HepG2 (cell line): Measurements from ENCODE around the gene CFAP300. TPM values are rescaled to one million over a fixed set of nuclear protein-coding genes. Genes with fewer than 3 reads are reported as not detected.

Source experiments
- ATAC-seq: fragments of 200-7000 bp; cut with Tn5 transposase; 3 replicates; pipeline ENCODE4 v1.9.1; 2020; ENCODE audit warnings: mild to moderate bottlenecking, moderate library complexity
- BruUV-seq: library from RNA; stranded (reverse); fragments of 400-500 nt; replicated peaks from 2 replicates; lab custom pipeline; 2021; lab: Mats Ljungman, UMichigan
- CTCF ChIA-PET: fragments of 300-600 bp; formaldehyde crosslinking; extraction: SDS; loops from one replicate; lab custom pipeline; 2021; ENCODE audit warnings: low total read pairs, inconsistent platforms, low intra/inter-chr PET ratio; lab: Yijun Ruan, JAX
- POLR2A ChIA-PET: fragments of 350-600 bp; sonication (Branson Sonifier 250); formaldehyde crosslinking; loops from one replicate; lab custom pipeline; 2020; ENCODE audit warnings: antibody characterized with exemption, inconsistent platforms; lab: Yijun Ruan, JAX
- DNase-seq: peaks from one replicate; pipeline ENCODE4 v3.0.0-alpha.2; 2015; ENCODE audit warnings: low spot score
- FAIRE-seq: peaks from 3 replicates; lab custom pipeline; 2011; peaks lifted over from hg19 to GRCh38; lab: Jason Lieb, UNC
- H2AFZ ChIP-seq: one replicate; pipeline ENCODE4 v1.6.1; 2011; ENCODE audit warnings: low read length, inconsistent platforms
- H3K27ac ChIP-seq: fragments of 300-600 bp; 3 replicates; pipeline ENCODE4 v1.8.0; 2011; ENCODE audit warnings: mixed run types, mild to moderate bottlenecking, mixed read lengths, low read length, inconsistent platforms; ENCODE audit not compliant: insufficient read depth; ENCODE audit errors: extremely low read length
- H3K27me3 ChIP-seq, 2 experiments: fragments of 200-600 bp in 1 of 2; 2 replicates in 1 of 2; 3 replicates in 1 of 2; pipeline versions ENCODE4 v1.6.0 to v1.8.0; 2011; ENCODE audit warnings: low read length in 2 of 2, mild to moderate bottlenecking in 2 of 2, moderate library complexity in 2 of 2, inconsistent platforms in 1 of 2; ENCODE audit not compliant: insufficient read depth in 2 of 2, control insufficient read depth in 1 of 2
- H3K36me3 ChIP-seq, 2 experiments: fragments of 200-600 bp in 1 of 2; replicated peaks in 1 of 2; 2 replicates in 1 of 2; 3 replicates in 1 of 2; pipeline versions ENCODE4 v1.5.1 to v1.8.0; 2011; ENCODE audit warnings: low read length in 2 of 2, inconsistent platforms in 1 of 2; ENCODE audit not compliant: insufficient read depth in 2 of 2, control insufficient read depth in 1 of 2
- H3K4me1 ChIP-seq: 2 replicates; pipeline ENCODE4 v1.5.1; 2012; ENCODE audit warnings: low read length, inconsistent platforms; ENCODE audit not compliant: insufficient read depth
- H3K4me2 ChIP-seq: 2 replicates; pipeline ENCODE4 v1.6.0; 2011; ENCODE audit warnings: low read depth, low read length, inconsistent platforms
- H3K4me3 ChIP-seq, 3 experiments: fragments of 200-600 bp in 1 of 3; sonication (generic), shearing (Covaris generic) in 1 of 3; replicated peaks in 1 of 3; 2 replicates each; pipeline ENCODE4 v1.5.1; 2011 to 2016; ENCODE audit warnings: low read length in 3 of 3, inconsistent platforms in 2 of 3, low read depth in 2 of 3, mild to moderate bottlenecking in 2 of 3, control low read depth in 1 of 3, mixed read lengths in 1 of 3; ENCODE audit not compliant: insufficient read depth in 1 of 3
- H3K79me2 ChIP-seq: one replicate; pipeline ENCODE4 v1.6.1; 2011; ENCODE audit warnings: low read length, inconsistent platforms; ENCODE audit not compliant: insufficient read depth
- H3K9ac ChIP-seq: 2 replicates; pipeline ENCODE4 v1.6.0; 2011; ENCODE audit warnings: mild to moderate bottlenecking, low read depth, low read length, inconsistent platforms; ENCODE audit not compliant: insufficient read depth
- H3K9me3 ChIP-seq: 2 replicates; pipeline ENCODE4 v1.5.1; 2012; ENCODE audit warnings: mild to moderate bottlenecking, low read length
- H4K20me1 ChIP-seq: 2 replicates; pipeline ENCODE4 v1.6.0; 2011; ENCODE audit warnings: inconsistent platforms, mild to moderate bottlenecking, low read length, moderate library complexity; ENCODE audit not compliant: insufficient read depth
- HDAC1 ChIP-seq: sonication (generic); formaldehyde crosslinking; IDR thresholded peaks from 2 replicates; pipeline ENCODE4 v1.5.1; 2020; ENCODE audit warnings: mild to moderate bottlenecking, missing genetic modification reagents
- RXRA ChIP-seq: sonication (generic); formaldehyde crosslinking; IDR thresholded peaks from 2 replicates; pipeline ENCODE4 v1.5.1; 2020; ENCODE audit warnings: missing genetic modification reagents
- SETDB1 ChIP-seq: sonication (generic); formaldehyde crosslinking; IDR thresholded peaks from 2 replicates; pipeline ENCODE4 v1.5.1; 2020; ENCODE audit warnings: missing genetic modification reagents, mild to moderate bottlenecking, borderline replicate concordance
- SP5 ChIP-seq: IDR thresholded peaks from 2 replicates; pipeline ENCODE4 v1.6.1; 2016; ENCODE audit warnings: low read depth, borderline replicate concordance
- ZFY ChIP-seq: sonication (generic); formaldehyde crosslinking; IDR thresholded peaks from 2 replicates; pipeline ENCODE4 v1.4.0; 2020; ENCODE audit warnings: missing genetic modification reagents
- ZNF383 ChIP-seq: sonication (generic); formaldehyde crosslinking; IDR thresholded peaks from 2 replicates; pipeline ENCODE4 v1.4.0; 2020; ENCODE audit warnings: missing genetic modification reagents, mild to moderate bottlenecking, borderline replicate concordance
- ZNF773 ChIP-seq: sonication (generic); formaldehyde crosslinking; IDR thresholded peaks from 2 replicates; pipeline ENCODE4 v1.4.0; 2020; ENCODE audit warnings: missing genetic modification reagents, borderline replicate concordance
- WGBS: methylation state at CpG from one replicate; pipeline ENCODE4 v1.1.6; 2017; ENCODE audit warnings: low lambda C conversion rate; 5-methylcytosine and 5-hydroxymethylcytosine counted together
- in situ Hi-C: cut with HindIII; loops from 2 replicates; pipeline ENCODE4 v1.10.0; 2017; ENCODE audit warnings: low pct_unique_long_range_greater_than_20kb; ENCODE audit not compliant: extremely low pct_ligation_motif_present
- intact Hi-C: fragments of 100-400 bp; cut with micrococcal nuclease; formaldehyde crosslinking; loops from one replicate; pipeline ENCODE4 v1.10.0; 2022; ENCODE audit not compliant: unreplicated experiment
- polyA plus RNA-seq, 8 experiments: library from polyadenylated mRNA; depleted of rRNA in 3 of 8; stranded (reverse) in 7 of 8; unstranded in 1 of 8; fragments of >200 nt; fragmentation: Illumina TruSeq in 4 of 8; extraction: Trizol in 4 of 8; gene quantifications; 2 replicates each; pipeline versions ENCODE4 v1.2.1 to v1.2.3, GENCODE V29; 2011 to 2016; ENCODE audit warnings: low read depth in 4 of 8, missing spikeins in 1 of 8, mixed read lengths in 1 of 8; ENCODE audit not compliant: insufficient read depth in 1 of 8
- total RNA-seq, 5 experiments: library from RNA; depleted of rRNA; stranded (reverse); fragments of >200 nt; fragmentation: Illumina TruSeq; extraction: Trizol; gene quantifications; 2 replicates each; pipeline ENCODE4 v1.2.3, GENCODE V29; 2016; ENCODE audit warnings: low read depth in 1 of 5
- TF ChIP-seq, protein P1 (sequence below): sonication (generic); formaldehyde crosslinking; IDR thresholded peaks from 2 replicates; pipeline ENCODE4 v1.8.0; 2022; ENCODE audit warnings: missing genetic modification reagents, mild to moderate bottlenecking, moderate library complexity, borderline replicate concordance
- TF ChIP-seq, protein P2 (sequence below): sonication (generic); formaldehyde crosslinking; IDR thresholded peaks from 2 replicates; pipeline ENCODE4 v1.5.1; 2020; ENCODE audit warnings: missing genetic modification reagents, mild to moderate bottlenecking, borderline replicate concordance
- TF ChIP-seq, protein P3 (sequence below): sonication (generic); formaldehyde crosslinking; IDR thresholded peaks from 2 replicates; pipeline ENCODE4 v1.9.0; 2022; ENCODE audit warnings: low read depth, missing genetic modification reagents

CFAP300 gene
- total and polyA plus RNA-seq, 2 of the 13 experiments (the other 11 are each of a cell fraction or from before 2014, with no cell fraction given), result not detected

DNA sequence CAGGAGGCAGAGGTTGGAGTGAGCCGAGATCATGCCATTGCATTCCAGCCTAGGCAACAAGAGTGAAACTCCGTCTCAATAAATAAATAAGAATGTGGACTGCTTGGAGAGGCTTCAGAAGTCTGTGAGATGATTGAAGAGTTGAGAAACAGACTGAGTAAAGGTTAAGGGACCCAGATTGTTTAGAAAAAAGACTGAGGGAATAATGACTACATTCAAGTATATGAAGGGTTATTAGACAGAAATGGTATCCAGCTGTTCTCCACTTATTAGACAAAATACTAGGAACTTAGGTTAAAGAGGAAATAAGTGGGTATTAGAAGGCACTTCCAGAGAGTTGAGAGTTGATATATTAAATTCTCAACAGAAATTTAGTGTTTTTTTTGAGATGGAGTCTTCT, 52.5 kb downstream of the CFAP300 start:
- H3K79me2 ChIP-seq, result no peaks in the 10 kb centered on the region
- no TSS peak for BruUV-seq
- H3K9ac ChIP-seq, result no peak overlapping the region
- in situ Hi-C loops (no loop called here), intact Hi-C loops (no loop called here)
- H3K4me1 ChIP-seq, result no peaks in the 10 kb centered on the region
- POLR2A ChIA-PET, result interaction anchor here (0.8 kb wide), 1 partner anchor 10 kb away, joined by 3 read pairs; no protein-coding TSS in a partner anchor
- no peak for DNase-seq
- FAIRE-seq, result no peak
- CTCF ChIA-PET, result no interaction called here
- TF ChIP-seq ZNF773 (CRISPR knock-in tag), result no peak
- no peak for TF ChIP-seq HDAC1 (CRISPR knock-in tag)
- no peak for TF ChIP-seq RXRA
- no peak for TF ChIP-seq SETDB1 (CRISPR knock-in tag)
- TF ChIP-seq, protein P1, sequence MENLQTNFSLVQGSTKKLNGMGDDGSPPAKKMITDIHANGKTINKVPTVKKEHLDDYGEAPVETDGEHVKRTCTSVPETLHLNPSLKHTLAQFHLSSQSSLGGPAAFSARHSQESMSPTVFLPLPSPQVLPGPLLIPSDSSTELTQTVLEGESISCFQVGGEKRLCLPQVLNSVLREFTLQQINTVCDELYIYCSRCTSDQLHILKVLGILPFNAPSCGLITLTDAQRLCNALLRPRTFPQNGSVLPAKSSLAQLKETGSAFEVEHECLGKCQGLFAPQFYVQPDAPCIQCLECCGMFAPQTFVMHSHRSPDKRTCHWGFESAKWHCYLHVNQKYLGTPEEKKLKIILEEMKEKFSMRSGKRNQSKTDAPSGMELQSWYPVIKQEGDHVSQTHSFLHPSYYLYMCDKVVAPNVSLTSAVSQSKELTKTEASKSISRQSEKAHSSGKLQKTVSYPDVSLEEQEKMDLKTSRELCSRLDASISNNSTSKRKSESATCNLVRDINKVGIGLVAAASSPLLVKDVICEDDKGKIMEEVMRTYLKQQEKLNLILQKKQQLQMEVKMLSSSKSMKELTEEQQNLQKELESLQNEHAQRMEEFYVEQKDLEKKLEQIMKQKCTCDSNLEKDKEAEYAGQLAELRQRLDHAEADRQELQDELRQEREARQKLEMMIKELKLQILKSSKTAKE (CRISPR knock-in tag), result no peak
- TF ChIP-seq, protein P2, sequence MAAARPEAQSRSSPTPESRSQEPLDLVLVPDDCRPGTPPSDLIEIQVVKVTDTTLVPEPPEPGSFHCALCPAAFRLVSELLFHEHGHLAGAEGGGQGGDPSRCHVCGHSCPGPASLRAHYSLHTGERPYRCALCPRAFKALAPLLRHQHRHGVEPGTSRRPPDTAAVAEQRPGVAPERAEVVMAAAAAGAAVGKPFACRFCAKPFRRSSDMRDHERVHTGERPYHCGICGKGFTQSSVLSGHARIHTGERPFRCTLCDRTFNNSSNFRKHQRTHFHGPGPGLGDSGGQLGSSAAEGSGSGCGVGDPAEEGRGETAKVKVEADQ (CRISPR knock-in tag), result no peak
- TF ChIP-seq, protein P3, sequence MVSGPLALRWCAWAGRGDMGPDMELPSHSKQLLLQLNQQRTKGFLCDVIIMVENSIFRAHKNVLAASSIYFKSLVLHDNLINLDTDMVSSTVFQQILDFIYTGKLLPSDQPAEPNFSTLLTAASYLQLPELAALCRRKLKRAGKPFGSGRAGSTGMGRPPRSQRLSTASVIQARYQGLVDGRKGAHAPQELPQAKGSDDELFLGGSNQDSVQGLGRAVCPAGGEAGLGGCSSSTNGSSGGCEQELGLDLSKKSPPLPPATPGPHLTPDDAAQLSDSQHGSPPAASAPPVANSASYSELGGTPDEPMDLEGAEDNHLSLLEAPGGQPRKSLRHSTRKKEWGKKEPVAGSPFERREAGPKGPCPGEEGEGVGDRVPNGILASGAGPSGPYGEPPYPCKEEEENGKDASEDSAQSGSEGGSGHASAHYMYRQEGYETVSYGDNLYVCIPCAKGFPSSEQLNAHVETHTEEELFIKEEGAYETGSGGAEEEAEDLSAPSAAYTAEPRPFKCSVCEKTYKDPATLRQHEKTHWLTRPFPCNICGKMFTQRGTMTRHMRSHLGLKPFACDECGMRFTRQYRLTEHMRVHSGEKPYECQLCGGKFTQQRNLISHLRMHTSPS, result no peak
- TF ChIP-seq SP5 (CRISPR knock-in tag), result no peak
- TF ChIP-seq ZFY (CRISPR knock-in tag), result no peak
- TF ChIP-seq ZNF383 (CRISPR knock-in tag), result no peak
- no peaks in the 10 kb centered on the region for H3K36me3 ChIP-seq
- no peak for ATAC-seq
- H3K27me3 ChIP-seq, result no peaks in the 10 kb centered on the region; a peak in 1 of 5 replicates
- H2AFZ ChIP-seq, result no peak overlapping the region
- H3K27ac ChIP-seq, result no peak overlapping the region
- H3K4me2 ChIP-seq, result no peak overlapping the region
- 43% methylated on average over 2 of the region's 2 CpGs for WGBS
- no peaks in the 10 kb centered on the region for H4K20me1 ChIP-seq
- H3K9me3 ChIP-seq, result no peaks in the 10 kb centered on the region
- no peak overlapping the region for H3K4me3 ChIP-seq
